ENCODE data around the gene UBN2.

GRCh38 chr7:139212133-139212532 lies 18.9 kb upstream of the UBN2 start:
- TF ChIP-seq SP1 (IDR thresholded peaks at IDR 0.05) (no peak), FOXK2 (IDR thresholded peaks at IDR 0.05) (no peak), FOXA1 (IDR thresholded peaks at IDR 0.05) (no peak), LEF1 (IDR thresholded peaks at IDR 0.05; ENCODE audit: borderline replicate concordance) (no peak), ELF4 (IDR thresholded peaks at IDR 0.05) (no peak), FOXM1 (IDR thresholded peaks at IDR 0.05; ENCODE audit: borderline replicate concordance) (no peak), ZNF384 (IDR thresholded peaks at IDR 0.05) (no peak), HDGF (IDR thresholded peaks at IDR 0.05; ENCODE audit: borderline replicate concordance) (no peak), BHLHE40 (IDR thresholded peaks at IDR 0.05; ENCODE audit: borderline replicate concordance) (no peak), TARDBP (IDR thresholded peaks at IDR 0.05) (no peak), ARNT (IDR thresholded peaks at IDR 0.05) (no peak), CTBP1 (IDR thresholded peaks at IDR 0.05; ENCODE audit: borderline replicate concordance) (no peak), NFRKB (IDR thresholded peaks at IDR 0.05) (no peak), PKNOX1 (IDR thresholded peaks at IDR 0.05) (no peak)
